GM18867 (cell line): Measurements from ENCODE around the gene CNKSR2.

Source experiments
- ATAC-seq: cut with Tn5 transposase; IDR thresholded peaks from one replicate; pipeline ENCODE4 v1.9.1; 2021; ENCODE audit warnings: mild to moderate bottlenecking, moderate library complexity; ENCODE audit not compliant: unreplicated experiment

CNKSR2 gene

GRCh38 chrX:21590012-21590776 lies 216.0 kb downstream of the CNKSR2 start:
- ATAC-seq = no peak

- no peak for ATAC-seq
These were observed 231.8 kb downstream of the CNKSR2 start for GRCh38 chrX:21606002-21606401.

GRCh38 chrX:21610168-21610567 lies 235.9 kb downstream of the CNKSR2 start:
- no peak for ATAC-seq

GRCh38 chrX:21612154-21612553 lies 237.9 kb downstream of the CNKSR2 start:
- no peak for ATAC-seq

- no peak for ATAC-seq
These were observed 242.2 kb downstream of the CNKSR2 start for GRCh38 chrX:21616386-21616785.

GRCh38 chrX:21620234-21620633 lies 246.0 kb downstream of the CNKSR2 start:
- no peak for ATAC-seq

GRCh38 chrX:21623778-21624501 lies 249.7 kb downstream of the CNKSR2 start:
- no peak for ATAC-seq

- ATAC-seq = no peak
These were observed 257.8 kb downstream of the CNKSR2 start for GRCh38 chrX:21632027-21632426.

- no peak for ATAC-seq
These were observed 264.1 kb downstream of the CNKSR2 start for GRCh38 chrX:21638311-21638710.

GRCh38 chrX:21639775-21640174 lies 265.6 kb downstream of the CNKSR2 start:
- no peak for ATAC-seq

GRCh38 chrX:21645431-21645830 lies 271.2 kb downstream of the CNKSR2 start:
- ATAC-seq = no peak

GRCh38 chrX:21645886-21646285 lies 271.7 kb downstream of the CNKSR2 start:
- no peak for ATAC-seq

GRCh38 chrX:21655901-21656586 lies 281.8 kb downstream of the CNKSR2 start:
- ATAC-seq = no peak

GRCh38 chrX:21656587-21657317 lies 282.5 kb downstream of the CNKSR2 start:
- no peak for ATAC-seq

GRCh38 chrX:21657318-21658151 lies 283.3 kb downstream of the CNKSR2 start:
- ATAC-seq = no peak

GRCh38 chrX:21658152-21658737 lies 284.0 kb downstream of the CNKSR2 start, which contains the start of gene KLHL34:
TSS of gene KLHL34 (minus strand) at chrX:21658330. CDS start at chrX:21657788, 542 bp downstream.
- no peak for ATAC-seq

- no peak for ATAC-seq
These were observed 284.5 kb downstream of the CNKSR2 start for GRCh38 chrX:21658746-21659145.

- ATAC-seq = no peak
These were observed 285.1 kb downstream of the CNKSR2 start for GRCh38 chrX:21659320-21659719.

GRCh38 chrX:21660156-21660555 lies 285.9 kb downstream of the CNKSR2 start:
- ATAC-seq = no peak

GRCh38 chrX:21661316-21661715 lies 287.1 kb downstream of the CNKSR2 start:
- ATAC-seq = no peak
